K562 (cell line): ENCODE results near the gene SLC26A5. TPM values are rescaled to one million over a fixed set of nuclear protein-coding genes. Genes with fewer than 3 reads are reported as not detected.

ENCODE experiments used
- ATAC-seq: fragments of 200-7000 bp; cut with Tn5 transposase; 3 replicates; pipeline ENCODE4 v1.9.1; 2020; ENCODE audit warnings: moderate library complexity
- BruUV-seq: library from RNA; stranded (reverse); fragments of 400-500 nt; replicated peaks from 2 replicates; lab custom pipeline; 2021; lab: Mats Ljungman, UMichigan
- CTCF ChIA-PET: fragments of 300-600 bp; formaldehyde crosslinking; extraction: SDS; loops from one replicate; lab custom pipeline; 2021; ENCODE audit warnings: low intra/inter-chr PET ratio; lab: Yijun Ruan, JAX
- POLR2A ChIA-PET: fragments of 300-600, 350-650 bp; sonication (Branson Sonifier 250); formaldehyde crosslinking; extraction: SDS; loops from one replicate; lab custom pipeline; 2021; ENCODE audit warnings: antibody characterized with exemption, inconsistent platforms; lab: Yijun Ruan, JAX
- DNase-seq, 4 experiments: peaks; one replicate each; pipeline versions ENCODE4 v3.0.0 to v3.0.0-alpha.2; 2011 to 2018; ENCODE audit warnings: low spot score in 3 of 4, mixed read lengths in 3 of 4; ENCODE audit errors: extremely low read depth in 1 of 4
- FAIRE-seq: peaks from 2 replicates; lab custom pipeline; 2011; peaks lifted over from hg19 to GRCh38; lab: Jason Lieb, UNC
- H2AFZ ChIP-seq: 2 replicates; pipeline ENCODE4 v1.6.0; 2011; ENCODE audit warnings: low read depth, low read length, control low read depth, inconsistent platforms
- H3K27ac ChIP-seq: fragments of 200-600 bp; 3 replicates; pipeline ENCODE4 v1.8.0; 2011; ENCODE audit warnings: low read depth, mild to moderate bottlenecking, control low read depth, inconsistent platforms, low read length, moderate library complexity, mixed read lengths; ENCODE audit errors: extremely low read depth
- H3K27me3 ChIP-seq, 2 experiments: fragments of 300-600 bp in 1 of 2; 2 replicates in 1 of 2; 3 replicates in 1 of 2; pipeline versions ENCODE4 v1.6.0 to v1.8.0; 2011; ENCODE audit warnings: inconsistent platforms in 2 of 2, low read length in 2 of 2, mild to moderate bottlenecking in 1 of 2, mixed read lengths in 1 of 2, moderate library complexity in 1 of 2; ENCODE audit not compliant: control insufficient read depth in 2 of 2, insufficient read depth in 2 of 2
- H3K36me3 ChIP-seq: fragments of 300-600 bp; 3 replicates; pipeline ENCODE4 v1.8.0; 2011; ENCODE audit warnings: mild to moderate bottlenecking, low read length, inconsistent platforms; ENCODE audit not compliant: control insufficient read depth, insufficient read depth
- H3K4me1 ChIP-seq, 2 experiments: fragments of 200-600 bp in 1 of 2; replicated peaks in 1 of 2; 2 replicates in 1 of 2; 3 replicates in 1 of 2; pipeline versions ENCODE4 v1.5.1 to v1.8.0; 2011; ENCODE audit warnings: inconsistent platforms in 2 of 2, low read length in 2 of 2, mild to moderate bottlenecking in 1 of 2, mixed read lengths in 1 of 2, moderate library complexity in 1 of 2; ENCODE audit not compliant: control insufficient read depth in 2 of 2, insufficient read depth in 2 of 2
- H3K4me2 ChIP-seq: 2 replicates; pipeline ENCODE4 v1.6.1; 2011; ENCODE audit warnings: low read length, control low read depth, inconsistent platforms, mixed read lengths; ENCODE audit not compliant: insufficient read depth
- H3K4me3 ChIP-seq: fragments of 200-600 bp; sonication (generic), shearing (Covaris generic); 2 replicates; pipeline ENCODE4 v1.5.1; 2016; ENCODE audit warnings: control low read depth, inconsistent platforms
- H3K79me2 ChIP-seq: fragments of 200-600 bp; 3 replicates; pipeline ENCODE4 v1.8.0; 2011; ENCODE audit warnings: low read length, inconsistent platforms; ENCODE audit not compliant: control insufficient read depth, insufficient read depth
- H3K9ac ChIP-seq, 2 experiments: 2 replicates each; pipeline versions ENCODE4 v1.6.0 to v1.6.1; 2011; ENCODE audit warnings: low read depth in 2 of 2, low read length in 2 of 2, control low read depth in 1 of 2, inconsistent platforms in 1 of 2, mild to moderate bottlenecking in 1 of 2, mixed read lengths in 1 of 2; ENCODE audit not compliant: insufficient read depth in 1 of 2
- H3K9me1 ChIP-seq: one replicate; pipeline ENCODE4 v1.6.0; 2011; ENCODE audit warnings: inconsistent platforms, mild to moderate bottlenecking, low read length, moderate library complexity; ENCODE audit not compliant: control insufficient read depth, insufficient read depth
- H3K9me3 ChIP-seq: replicated peaks from 2 replicates; pipeline ENCODE4 v1.5.1; 2011; ENCODE audit warnings: low read depth, low read length, inconsistent platforms; ENCODE audit not compliant: control insufficient read depth, insufficient read depth
- H4K20me1 ChIP-seq: replicated peaks from 2 replicates; pipeline ENCODE4 v1.6.1; 2011; ENCODE audit warnings: low read length, inconsistent platforms, mixed read lengths; ENCODE audit not compliant: control insufficient read depth, insufficient read depth
- DACH1 ChIP-seq: fragments of 450-650 bp; IDR thresholded peaks from 2 replicates; pipeline ENCODE4 v1.6.1; 2018; ENCODE audit not compliant: partially characterized antibody
- RAD21 ChIP-seq, 2 experiments: fragments of 250-450 bp in 1 of 2; fragments of 450-650 bp in 1 of 2; sonication (Bioruptor Pico) in 1 of 2; formaldehyde crosslinking in 1 of 2; IDR thresholded peaks in 1 of 2; conservative IDR thresholded peaks in 1 of 2; 2 replicates each; pipeline versions ENCODE4 v1.4.0 to v1.8.0; 2020 to 2022; ENCODE audit warnings: mild to moderate bottlenecking in 2 of 2, moderate library complexity in 1 of 2
- TFE3 ChIP-seq: fragments of 450-650 bp; formaldehyde crosslinking; IDR thresholded peaks from 2 replicates; pipeline ENCODE4 v1.4.0; 2020; ENCODE audit warnings: mild to moderate bottlenecking, mixed read lengths
- WGBS: fragments of 100-300 bp; shearing (Covaris generic); methylation state at CpG from one replicate; pipeline ENCODE4 v1.1.6; 2016; ENCODE audit warnings: low coverage, mixed read lengths; ENCODE audit not compliant: insufficient coverage; ENCODE audit errors: missing lambda C conversion rate; 5-methylcytosine and 5-hydroxymethylcytosine counted together
- in situ Hi-C: fragments of 300-500 bp; cut with MboI; formaldehyde crosslinking; loops from 4 replicates; pipeline ENCODE4 v1.15.0; 2018; ENCODE audit warnings: inconsistent platforms, mixed read lengths
- intact Hi-C: fragments of 100-400 bp; cut with micrococcal nuclease; formaldehyde crosslinking; loops from 2 replicates; pipeline ENCODE4 v1.14.2; 2022
- polyA plus RNA-seq, 8 experiments: library from polyadenylated mRNA; depleted of rRNA in 4 of 8; stranded (reverse) in 5 of 8; unstranded in 3 of 8; fragments of >200 nt; fragmentation: Nextera tagmentation in 2 of 8; fragmentation: Illumina TruSeq in 1 of 8; extraction: Ambion mirVana in 2 of 8; extraction: Trizol in 1 of 8; gene quantifications; 2 replicates each; pipeline versions ENCODE4 v1.2.1 to v1.2.3, GENCODE V29; 2011 to 2014; ENCODE audit warnings: inconsistent platforms in 1 of 8, missing spikeins in 1 of 8
- total RNA-seq, 7 experiments: library from RNA; depleted of rRNA in 6 of 7; stranded (reverse); fragments of >200 nt in 6 of 7; fragmentation: Illumina TruSeq in 2 of 7; extraction: Trizol in 2 of 7; gene quantifications; 2 replicates each; pipeline versions ENCODE4 v1.2.1 to v1.2.3, GENCODE V29; 2011 to 2021; ENCODE audit warnings: low replicate concordance in 1 of 7
- TF ChIP-seq, protein P1 (sequence below), 3 experiments: IDR thresholded peaks in 2 of 3; conservative IDR thresholded peaks in 1 of 3; 2 replicates each; pipeline ENCODE4 v1.5.1; 2011 to 2012; ENCODE audit warnings: low read length in 3 of 3, mild to moderate bottlenecking in 3 of 3, control low read depth in 2 of 3, improper control_type of control experiment in 1 of 3, inconsistent platforms in 1 of 3, low read depth in 1 of 3, mixed read lengths in 1 of 3, moderate library complexity in 1 of 3; ENCODE audit not compliant: insufficient read depth in 2 of 3

Gene SLC26A5
- total and polyA plus RNA-seq, 9 of the 15 experiments (the other 6 are each of a cell fraction or from before 2014, with no cell fraction given) = not detected

DNA sequence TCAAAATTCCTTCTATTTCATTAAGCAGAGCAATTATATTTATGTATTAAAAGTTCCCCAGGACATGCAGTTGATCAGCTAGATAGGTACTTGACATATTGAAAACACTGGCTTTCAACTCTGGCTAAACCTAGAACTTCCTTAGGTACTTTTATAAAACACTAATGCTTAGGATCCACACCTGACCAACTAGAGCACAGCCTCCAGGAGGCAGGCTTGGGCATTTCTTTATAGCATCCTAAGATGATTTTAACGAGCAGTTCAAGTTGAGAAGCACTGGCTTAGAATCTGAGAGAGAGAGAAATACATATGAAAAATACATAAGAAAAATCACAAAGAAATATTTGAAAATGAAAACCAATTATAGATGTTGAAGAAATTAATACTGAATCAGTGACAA, 20.8 kb downstream of the SLC26A5 start:
- H3K4me3 ChIP-seq = no peak overlapping the region
- CTCF ChIA-PET = no interaction called here
- no peaks in the 10 kb centered on the region; a peak in 1 of 5 replicates for H3K27me3 ChIP-seq
- FAIRE-seq = no peak
- TF ChIP-seq TFE3 (CRISPR knock-in tag) (no peak), RAD21 (CRISPR knock-in tag; conservative IDR thresholded peaks at IDR 0.05 in 1 of 2, IDR thresholded peaks at IDR 0.05 in 1 of 2) (peak in 1 of 2 experiments; percentile 21; a peak in 1 of 4 replicates), DACH1 (no peak)
- TF ChIP-seq, protein P1, sequence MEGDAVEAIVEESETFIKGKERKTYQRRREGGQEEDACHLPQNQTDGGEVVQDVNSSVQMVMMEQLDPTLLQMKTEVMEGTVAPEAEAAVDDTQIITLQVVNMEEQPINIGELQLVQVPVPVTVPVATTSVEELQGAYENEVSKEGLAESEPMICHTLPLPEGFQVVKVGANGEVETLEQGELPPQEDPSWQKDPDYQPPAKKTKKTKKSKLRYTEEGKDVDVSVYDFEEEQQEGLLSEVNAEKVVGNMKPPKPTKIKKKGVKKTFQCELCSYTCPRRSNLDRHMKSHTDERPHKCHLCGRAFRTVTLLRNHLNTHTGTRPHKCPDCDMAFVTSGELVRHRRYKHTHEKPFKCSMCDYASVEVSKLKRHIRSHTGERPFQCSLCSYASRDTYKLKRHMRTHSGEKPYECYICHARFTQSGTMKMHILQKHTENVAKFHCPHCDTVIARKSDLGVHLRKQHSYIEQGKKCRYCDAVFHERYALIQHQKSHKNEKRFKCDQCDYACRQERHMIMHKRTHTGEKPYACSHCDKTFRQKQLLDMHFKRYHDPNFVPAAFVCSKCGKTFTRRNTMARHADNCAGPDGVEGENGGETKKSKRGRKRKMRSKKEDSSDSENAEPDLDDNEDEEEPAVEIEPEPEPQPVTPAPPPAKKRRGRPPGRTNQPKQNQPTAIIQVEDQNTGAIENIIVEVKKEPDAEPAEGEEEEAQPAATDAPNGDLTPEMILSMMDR (IDR thresholded peaks at IDR 0.05 in 2 of 3, conservative IDR thresholded peaks at IDR 0.05 in 1 of 3; ENCODE audit: insufficient read depth in 2 of 3, low read depth in 1 of 3, low read length in 3 of 3) = peak in 2 of 3 experiments; percentile 33 to 35; a peak in 4 of 6 replicates
- no TSS peak for BruUV-seq
- ATAC-seq = peak; percentile 65
- no peak overlapping the region for H3K27ac ChIP-seq
- H2AFZ ChIP-seq = peak overlapping the region; percentile 7; the same call in 1 of the 2 replicates
- POLR2A ChIA-PET = no interaction called here
- H3K4me2 ChIP-seq = no peak overlapping the region
- DNase-seq = no peak
- H3K4me1 ChIP-seq = no peaks in the 10 kb centered on the region
- in situ Hi-C loops = no loop called here
- H3K36me3 ChIP-seq = no peaks in the 10 kb centered on the region
- intact Hi-C loops = no loop called here
- H3K9ac ChIP-seq = no peak overlapping the region
- H3K79me2 ChIP-seq = no peaks in the 10 kb centered on the region
- H3K9me3 ChIP-seq = peaks cover 3% of the 10 kb centered on the region; the same call in 1 of the 2 replicates
- H4K20me1 ChIP-seq = no peaks in the 10 kb centered on the region
- WGBS = 0% methylated on average over 1 of the region's 1 CpG
- H3K9me1 ChIP-seq = no peaks in the 10 kb centered on the region
